NCI-H1092 (cell line): ENCODE results near the gene ZCCHC8.
"Not testable (repeated sequence)": the region's sequence is repeated elsewhere in the genome, so short reads cannot be mapped to it uniquely, and the experiment has no call there.

Experiments
- DNase-seq: peaks from one replicate; lab custom pipeline; 2025; lab: John Stamatoyannopoulos, UW

ZCCHC8 gene

DNA sequence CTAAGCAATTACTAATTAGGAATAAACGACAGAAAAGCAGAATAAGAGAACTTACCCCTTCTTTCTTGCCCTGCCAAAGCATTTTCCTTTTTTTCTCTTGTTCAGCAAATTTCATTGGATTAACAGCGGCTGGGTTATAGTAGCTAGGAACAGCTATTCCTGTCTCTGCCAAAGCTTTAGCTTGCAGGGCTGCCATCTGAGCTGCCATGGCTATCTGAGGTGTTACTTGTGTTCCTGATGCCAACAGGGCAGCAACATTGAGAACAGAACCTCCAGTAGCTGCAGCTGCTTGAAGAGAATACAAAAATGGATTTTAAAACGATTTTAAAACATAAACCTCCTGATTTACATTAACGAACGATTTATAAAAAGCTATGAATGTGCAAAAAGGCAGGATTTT lies 7.4 kb upstream of the ZCCHC8 start:
- DNase-seq = no peak

DNA sequence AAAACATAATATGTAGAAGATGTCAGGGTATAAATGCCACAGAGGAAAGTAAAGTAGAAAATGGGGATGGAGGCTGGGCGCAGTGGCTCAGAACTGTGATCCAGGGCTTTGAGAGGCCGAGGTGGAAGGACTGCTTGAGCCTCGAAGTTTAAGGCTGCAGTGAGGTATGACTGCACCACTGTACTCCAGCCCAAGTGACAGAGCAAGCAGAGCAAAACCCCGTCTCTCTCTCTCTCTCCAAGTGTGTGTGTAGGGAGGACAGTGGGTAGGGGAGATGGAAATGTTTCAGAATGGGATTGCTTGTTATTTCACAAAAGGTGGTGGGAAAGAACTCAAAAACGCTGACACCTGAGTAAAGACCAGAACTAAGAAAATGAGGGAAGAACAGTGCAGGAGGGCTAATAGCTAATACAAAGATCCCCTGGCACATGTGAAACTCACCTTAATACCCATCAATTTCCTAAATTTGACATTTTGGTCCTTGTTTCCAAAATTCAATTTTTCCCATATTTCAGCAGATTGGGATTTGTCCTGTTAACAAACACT lies 5.7 kb upstream of the ZCCHC8 start:
- DNase-seq = no peak

GRCh38 chr12:122505419-122506051 lies 4.8 kb upstream of the ZCCHC8 start:
- DNase-seq = no peak

- no peak for DNase-seq
These were observed 3.3 kb upstream of the ZCCHC8 start for GRCh38 chr12:122503783-122504590.

- no peak for DNase-seq
These were observed 2.5 kb upstream of the ZCCHC8 start for GRCh38 chr12:122503147-122503751.

DNA sequence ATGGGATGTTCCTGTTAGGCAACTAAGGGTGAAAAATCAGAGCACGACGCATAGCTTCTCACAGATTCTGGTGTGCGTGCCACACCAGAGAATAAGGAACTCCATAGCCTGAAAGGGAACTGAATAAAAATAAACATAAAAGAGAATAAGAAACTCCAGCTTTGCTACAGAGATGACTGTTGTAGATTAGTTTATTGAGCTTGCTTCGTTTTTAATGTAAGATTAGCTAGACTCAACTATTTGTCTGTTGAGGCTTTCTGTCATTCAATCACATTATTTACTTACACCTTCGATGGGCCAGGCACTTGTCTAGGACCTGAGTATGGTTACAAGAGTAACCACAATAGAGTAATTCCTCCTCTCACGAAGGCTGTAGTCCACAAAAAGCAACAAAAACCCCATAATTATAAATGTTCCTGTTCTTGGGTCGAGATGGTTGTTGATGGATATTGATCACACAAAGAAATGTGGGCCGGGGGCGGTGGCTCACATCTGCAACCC lies 807 bp upstream of the ZCCHC8 start:
- DNase-seq = no peak

GRCh38 chr12:122499991-122500684 lies 594 bp downstream of the ZCCHC8 start:
- peak; percentile 37 for DNase-seq

DNA sequence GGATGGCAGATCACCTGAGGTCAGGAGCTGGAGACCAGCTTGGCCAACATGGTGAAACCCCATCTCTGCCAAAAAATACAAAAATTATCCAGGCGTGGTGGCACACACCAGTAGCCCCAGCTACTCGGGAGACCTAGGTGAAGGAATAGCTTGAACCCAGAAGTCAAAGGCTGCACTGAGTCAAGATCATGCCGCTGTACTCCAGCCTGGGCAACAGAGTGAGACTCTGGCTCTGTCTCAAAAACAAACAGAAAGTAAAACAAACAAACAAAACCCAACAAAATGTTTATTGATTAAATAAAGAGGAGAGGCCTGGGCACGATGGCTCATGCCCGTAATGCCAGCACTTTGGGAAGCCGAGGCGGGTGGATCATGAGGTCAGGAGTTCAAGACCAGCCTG lies 5.5 kb downstream of the ZCCHC8 start:
- DNase-seq = no peak

GRCh38 chr12:122493222-122493621 lies 7.5 kb downstream of the ZCCHC8 start:
- not testable (repeated sequence) for DNase-seq

DNA sequence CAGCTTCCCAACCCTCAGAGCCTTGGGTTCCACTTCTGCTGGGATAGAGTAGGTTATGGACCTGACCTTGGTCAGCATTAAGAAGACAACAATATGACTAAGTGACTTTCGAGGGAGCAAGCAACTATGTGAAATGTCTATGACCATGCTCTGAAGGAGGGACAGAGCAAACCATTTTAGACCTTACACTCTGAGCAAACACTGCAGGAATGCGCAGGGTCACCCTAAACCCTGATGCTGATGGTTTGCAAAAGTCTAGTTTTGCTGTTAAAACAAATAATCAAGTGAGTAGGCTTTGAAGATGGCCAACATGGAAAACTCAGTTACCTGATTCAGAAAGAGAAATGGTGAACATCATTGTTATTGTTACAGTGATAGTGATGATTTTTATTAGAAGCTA lies 8.7 kb downstream of the ZCCHC8 start:
- no peak for DNase-seq

- DNase-seq = no peak
These were observed 11.7 kb downstream of the ZCCHC8 start for GRCh38 chr12:122489038-122489437.

DNA sequence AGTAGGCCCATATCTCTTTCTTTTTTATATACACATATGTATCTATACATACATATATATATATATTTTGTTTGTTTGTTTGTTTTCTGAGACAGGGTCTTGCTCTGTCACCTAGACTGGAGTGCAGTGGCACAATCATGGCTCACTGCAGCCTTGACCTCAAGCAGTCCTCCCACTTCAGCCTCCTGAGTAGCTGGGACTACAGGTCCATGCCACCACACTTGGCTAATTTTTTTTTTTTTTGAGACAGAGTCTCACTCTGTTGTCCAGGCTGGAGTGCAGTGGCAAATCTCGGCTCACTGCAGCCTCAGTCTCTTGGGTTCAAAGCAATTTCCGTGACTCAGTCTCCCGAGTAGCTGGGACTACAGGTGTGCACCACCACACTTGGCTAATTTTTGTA lies 12.9 kb downstream of the ZCCHC8 start:
- not testable (repeated sequence) for DNase-seq

DNA sequence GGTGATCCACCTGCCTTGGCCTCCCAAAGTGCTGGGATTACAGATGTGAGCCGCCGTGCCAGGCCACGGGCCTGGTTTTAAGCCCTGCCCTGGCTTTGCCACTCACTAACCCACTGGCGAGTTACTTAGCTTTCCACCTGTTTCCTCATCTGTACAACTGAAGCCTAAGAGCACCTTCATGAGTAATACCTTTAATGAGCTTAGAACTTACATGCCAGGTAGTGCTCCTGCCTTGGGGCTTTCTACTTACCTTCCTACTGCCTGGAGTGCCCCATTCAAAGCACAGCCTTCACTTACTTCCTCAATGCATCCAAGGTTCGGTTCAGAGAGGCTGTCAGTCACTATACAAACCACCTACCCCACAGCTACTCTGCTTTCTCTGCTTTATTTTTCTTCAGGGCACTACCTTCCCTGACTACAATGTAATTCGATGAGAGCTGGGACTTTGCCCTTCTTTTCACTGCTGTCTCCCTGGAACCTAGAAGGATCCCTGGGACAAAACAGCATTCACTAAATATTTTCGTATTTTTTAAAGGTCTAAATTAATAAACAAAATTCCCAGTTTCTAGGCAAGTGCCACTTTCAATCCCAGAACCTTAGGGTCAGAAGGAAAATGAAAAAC lies 13.8 kb downstream of the ZCCHC8 start:
- no peak for DNase-seq

- DNase-seq = not testable (repeated sequence)
These were observed 14.4 kb downstream of the ZCCHC8 start for GRCh38 chr12:122486360-122486759.

DNA sequence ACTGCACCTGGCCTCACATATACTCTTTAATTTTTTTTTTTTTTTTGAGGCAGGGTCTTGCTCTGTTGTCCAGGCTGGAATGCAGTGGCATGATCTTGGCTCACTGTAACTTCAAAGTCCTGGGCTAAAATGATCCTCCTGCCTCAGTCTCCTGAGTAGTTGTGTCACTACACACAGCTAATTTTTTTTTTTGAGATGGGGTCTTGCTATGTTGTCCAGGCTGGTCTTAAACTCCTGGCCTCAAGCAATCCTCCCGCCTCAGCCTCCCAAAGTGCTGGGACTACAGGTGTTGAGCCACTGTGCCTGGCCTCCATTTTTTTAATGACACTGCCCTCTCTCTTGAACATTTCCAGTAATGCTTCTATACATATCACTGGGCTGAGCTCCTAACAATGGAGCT lies 16.3 kb downstream of the ZCCHC8 start:
- DNase-seq = not testable (repeated sequence)

- DNase-seq = no peak
These were observed 16.8 kb downstream of the ZCCHC8 start for GRCh38 chr12:122483969-122484368.

DNA sequence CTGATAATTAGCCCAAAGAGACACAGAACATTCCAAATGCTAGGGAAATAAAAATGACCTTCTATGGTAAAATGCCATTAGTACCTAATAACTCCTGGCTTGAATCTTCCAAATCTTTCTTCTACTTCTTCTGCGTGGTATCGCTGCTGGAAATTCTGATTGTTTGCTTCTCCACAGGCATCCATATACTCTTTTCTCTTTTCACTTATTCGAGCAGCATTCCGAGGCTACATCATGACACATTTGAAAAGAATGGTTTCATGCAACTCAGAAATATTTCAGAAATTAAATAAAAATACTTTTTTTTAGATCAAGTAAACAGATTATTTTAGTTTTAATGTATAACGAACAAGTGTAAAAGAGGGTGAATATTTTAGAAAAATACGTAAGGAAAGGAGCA lies 18.9 kb downstream of the ZCCHC8 start:
- no peak for DNase-seq

DNA sequence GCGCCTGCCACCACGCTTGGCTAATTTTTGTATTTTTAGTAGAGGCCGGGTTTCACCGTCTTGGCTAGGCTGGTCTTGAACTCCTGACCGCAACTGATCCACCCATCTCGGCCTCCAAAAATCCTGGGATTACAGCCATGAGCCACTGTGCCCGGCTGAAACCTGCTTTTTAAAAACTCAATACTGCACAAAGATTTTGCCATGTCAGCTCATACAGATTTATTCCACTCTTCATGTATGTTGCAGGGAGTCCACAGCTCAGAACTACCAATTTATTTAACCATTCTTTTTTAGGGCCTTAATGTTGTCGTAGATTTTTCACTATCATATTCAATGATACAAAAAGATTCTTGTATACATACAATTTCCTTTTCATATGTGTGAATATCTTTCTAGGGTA lies 20.0 kb downstream of the ZCCHC8 start:
- no peak for DNase-seq

- no peak for DNase-seq
These were observed 26.4 kb downstream of the ZCCHC8 start for GRCh38 chr12:122474324-122474716.

- no peak for DNase-seq
These were observed 27.0 kb downstream of the ZCCHC8 start for GRCh38 chr12:122473543-122474323.
